GM12878 (cell line): ENCODE measurements around the gene UST. TPM values are rescaled to one million over a fixed set of nuclear protein-coding genes. Genes with fewer than 3 reads are reported as not detected.
A peak's percentile ranks its signal among the peaks of the same experiment; 100 is the strongest.

Experiments
- ATAC-seq: fragments of 200-7000 bp; cut with Tn5 transposase; 3 replicates; pipeline ENCODE4 v1.9.1; 2020; ENCODE audit warnings: mild to moderate bottlenecking, moderate library complexity
- BruUV-seq: library from RNA; stranded (reverse); fragments of 400-500 nt; replicated peaks from 2 replicates; lab custom pipeline; 2021; lab: Mats Ljungman, UMichigan
- CTCF ChIA-PET: fragments of 300-600 bp; sonication (Branson Sonifier 250); formaldehyde crosslinking; extraction: SDS; loops from one replicate; lab custom pipeline; 2021; ENCODE audit warnings: inconsistent platforms; lab: Yijun Ruan, JAX
- POLR2A ChIA-PET: fragments of 350-600 bp; formaldehyde crosslinking; extraction: SDS; loops from one replicate; lab custom pipeline; 2021; ENCODE audit warnings: inconsistent platforms; lab: Charles Lee
- RAD21 ChIA-PET: fragments of 300-600 bp; sonication (Branson Sonifier 250); formaldehyde crosslinking; loops from one replicate; lab custom pipeline; 2023; ENCODE audit warnings: antibody characterized with exemption; ENCODE audit not compliant: unreplicated experiment; lab: Charles Lee
- SMC1A ChIA-PET: fragments of 300-600 bp; sonication (Branson Sonifier 250); formaldehyde crosslinking; loops from one replicate; lab custom pipeline; 2023; ENCODE audit not compliant: unreplicated experiment, uncharacterized antibody; lab: Charles Lee
- DNase-seq: peaks from one replicate; pipeline ENCODE4 v3.0.0-alpha.2; 2011; ENCODE audit warnings: low read depth, low spot score
- FAIRE-seq: peaks from 3 replicates; lab custom pipeline; 2011; peaks lifted over from hg19 to GRCh38; lab: Jason Lieb, UNC
- H2AFZ ChIP-seq: 2 replicates; pipeline ENCODE4 v1.6.0; 2011; ENCODE audit warnings: low read depth, low read length, control low read depth; ENCODE audit not compliant: control insufficient read depth
- H3K27ac ChIP-seq: 2 replicates; pipeline ENCODE4 v1.5.1; 2011; ENCODE audit warnings: control low read depth; ENCODE audit not compliant: control insufficient read depth, insufficient read depth
- H3K27me3 ChIP-seq, 2 experiments: replicated peaks in 1 of 2; 2 replicates each; pipeline versions ENCODE4 v1.6.0 to v1.6.1; 2011; ENCODE audit warnings: low read length in 1 of 2; ENCODE audit not compliant: control insufficient read depth in 2 of 2, insufficient read depth in 2 of 2
- H3K36me3 ChIP-seq, 2 experiments: 2 replicates each; pipeline ENCODE4 v1.5.1; 2011; ENCODE audit warnings: low read length in 1 of 2; ENCODE audit not compliant: control insufficient read depth in 2 of 2, insufficient read depth in 2 of 2
- H3K4me1 ChIP-seq: 2 replicates; pipeline ENCODE4 v1.6.1; 2011; ENCODE audit warnings: mild to moderate bottlenecking, low read length, moderate library complexity, mixed read lengths; ENCODE audit not compliant: control insufficient read depth, insufficient read depth
- H3K4me2 ChIP-seq: 2 replicates; pipeline ENCODE4 v1.6.0; 2011; ENCODE audit warnings: control low read depth; ENCODE audit not compliant: control insufficient read depth, insufficient read depth
- H3K4me3 ChIP-seq: fragments of 200-600 bp; sonication (generic); 2 replicates; pipeline ENCODE4 v1.5.1; 2016
- H3K79me2 ChIP-seq: 2 replicates; pipeline ENCODE4 v1.6.0; 2011; ENCODE audit warnings: low read length; ENCODE audit not compliant: control insufficient read depth, insufficient read depth
- H3K9ac ChIP-seq: 2 replicates; pipeline ENCODE4 v1.8.0; 2011; ENCODE audit warnings: low read length, control low read depth, mixed read lengths; ENCODE audit not compliant: control insufficient read depth, insufficient read depth
- H3K9me3 ChIP-seq: replicated peaks from 3 replicates; pipeline ENCODE4 v1.5.1; 2011; ENCODE audit warnings: mild to moderate bottlenecking, low read length; ENCODE audit not compliant: control insufficient read depth, insufficient read depth
- H4K20me1 ChIP-seq: 2 replicates; pipeline ENCODE4 v1.6.0; 2011; ENCODE audit not compliant: control insufficient read depth, insufficient read depth
- BACH1 ChIP-seq: fragments of 450-650 bp; IDR thresholded peaks from 2 replicates; pipeline ENCODE4 v1.6.1; 2017; ENCODE audit warnings: mild to moderate bottlenecking, borderline replicate concordance
- FOXK2 ChIP-seq: fragments of 450-650 bp; IDR thresholded peaks from 2 replicates; pipeline ENCODE4 v1.6.1; 2017; ENCODE audit warnings: mild to moderate bottlenecking, moderate library complexity
- JUND ChIP-seq: IDR thresholded peaks from 2 replicates; pipeline ENCODE4 v1.6.1; 2012; ENCODE audit warnings: low read depth, mild to moderate bottlenecking, low read length, improper control_type of control experiment, moderate library complexity
- MYB ChIP-seq: fragments of 150-350 bp; IDR thresholded peaks from 2 replicates; pipeline ENCODE4 v1.6.1; 2014; ENCODE audit warnings: mild to moderate bottlenecking, low read depth, low read length, borderline replicate concordance
- POLR2AphosphoS5 ChIP-seq: IDR thresholded peaks from 2 replicates; pipeline ENCODE4 v1.6.1; 2011; ENCODE audit warnings: mild to moderate bottlenecking, low read length, inconsistent platforms
- RELB ChIP-seq: fragments of 450-650 bp; IDR thresholded peaks from 2 replicates; pipeline ENCODE4 v1.6.1; 2017; ENCODE audit warnings: low read depth, mild to moderate bottlenecking, moderate library complexity
- RUNX3 ChIP-seq: IDR thresholded peaks from 2 replicates; pipeline ENCODE4 v1.6.1; 2012; ENCODE audit warnings: low read length, inconsistent platforms
- SIX5 ChIP-seq: IDR thresholded peaks from 2 replicates; pipeline ENCODE4 v1.6.1; 2011; ENCODE audit warnings: mild to moderate bottlenecking, low read depth, low read length, moderate library complexity; ENCODE audit not compliant: severe bottlenecking
- SKIL ChIP-seq: fragments of 450-650 bp; IDR thresholded peaks from 2 replicates; pipeline ENCODE4 v1.6.1; 2017; ENCODE audit warnings: mild to moderate bottlenecking, low read depth, inconsistent platforms; ENCODE audit not compliant: poor library complexity, severe bottlenecking
- SMAD1 ChIP-seq: fragments of 450-650 bp; IDR thresholded peaks from 2 replicates; pipeline ENCODE4 v1.6.1; 2018; ENCODE audit warnings: mild to moderate bottlenecking, low read depth; ENCODE audit not compliant: partially characterized antibody
- YY1 ChIP-seq: IDR thresholded peaks from 2 replicates; pipeline ENCODE4 v1.6.1; 2011; ENCODE audit warnings: low read depth, mild to moderate bottlenecking, low read length
- ZBTB11 ChIP-seq: fragments of 450-650 bp; formaldehyde crosslinking; IDR thresholded peaks from 2 replicates; pipeline ENCODE4 v1.5.0; 2022; ENCODE audit warnings: mild to moderate bottlenecking, missing genetic modification characterization
- WGBS: methylation state at CpG from one replicate; pipeline ENCODE4 v1.1.6; 2016; ENCODE audit warnings: low lambda C conversion rate; ENCODE audit not compliant: insufficient replicate concordance, insufficient coverage; ENCODE audit errors: missing lambda C conversion rate; 5-methylcytosine and 5-hydroxymethylcytosine counted together
- in situ Hi-C: fragments of 300-500 bp; cut with MboI; formaldehyde crosslinking; loops from 9 replicates; pipeline ENCODE4 v1.14.3; 2018; ENCODE audit warnings: mixed read lengths
- intact Hi-C: fragments of 100-400 bp; cut with micrococcal nuclease; formaldehyde crosslinking; loops from one replicate; pipeline ENCODE4 v1.14.2; 2022; ENCODE audit not compliant: unreplicated experiment
- polyA plus RNA-seq, 11 experiments: library from polyadenylated mRNA; depleted of rRNA in 4 of 11; unstranded in 6 of 11; stranded (reverse) in 5 of 11; fragments of >200 nt; fragmentation: Nextera tagmentation in 4 of 11; fragmentation: Illumina TruSeq in 1 of 11; extraction: Ambion mirVana in 4 of 11; extraction: Trizol in 1 of 11; gene quantifications; 1 replicate in 1 of 11; 2 replicates in 10 of 11; pipeline versions ENCODE4 v1.2.1 to v1.2.3, GENCODE V29; 2011 to 2016; ENCODE audit warnings: inconsistent platforms in 2 of 11, missing spikeins in 2 of 11, low read depth in 1 of 11
- total RNA-seq, 4 experiments: library from RNA; depleted of rRNA in 3 of 4; stranded (reverse); fragments of >200 nt in 3 of 4; fragmentation: Illumina TruSeq in 1 of 4; extraction: Trizol in 1 of 4; gene quantifications; 2 replicates each; pipeline versions ENCODE4 v1.2.1 to v1.2.3, GENCODE V29; 2013 to 2021

The UST gene
- total and polyA plus RNA-seq, 10 of the 15 experiments (the other 5 are each of a cell fraction or from before 2014, with no cell fraction given) = 0.74 to 43.3 (median 2.2) TPM

DNA sequence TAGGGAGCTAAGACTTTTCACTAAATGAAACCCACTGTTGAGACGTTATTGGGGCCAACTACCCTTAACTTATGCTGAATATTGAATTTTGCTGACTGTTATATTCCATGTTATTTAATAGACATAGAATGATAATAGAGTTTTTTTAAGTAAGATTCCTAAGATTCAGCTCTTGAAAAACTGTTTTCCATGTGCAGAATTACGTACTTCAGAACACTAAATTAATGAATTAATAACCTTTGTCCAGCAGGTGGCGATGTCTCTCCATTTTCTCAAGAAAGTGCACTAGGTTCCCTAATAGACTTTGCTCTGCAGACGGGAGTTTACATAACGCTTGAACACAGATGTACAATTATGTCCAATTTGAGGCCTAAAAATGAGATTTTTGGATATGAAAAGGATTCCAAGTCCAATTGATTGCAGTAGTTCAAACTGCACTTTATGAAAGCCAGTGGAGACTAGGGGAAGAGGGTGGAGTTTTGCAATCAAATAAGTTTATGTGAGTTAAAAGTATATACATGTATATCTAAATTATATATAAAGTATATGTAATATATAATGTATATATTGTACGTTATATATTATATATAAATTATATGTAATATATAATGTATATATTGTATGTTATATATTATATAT is 282.1 kb downstream of the UST start (continued):
- TF ChIP-seq SKIL (peak; percentile 48), RELB (peak; percentile 9; the same call in 1 of the 2 replicates), YY1 (0 out of 2 replicates have a peak, but pooled peaks have one; percentile 24), JUND (no peak)

- peaks cover 31% of the 10 kb centered on the region for H3K79me2 ChIP-seq
- H3K4me3 ChIP-seq = peak overlapping the region; percentile 80
- ChIA-PET RAD21 (interaction anchor here (0.9 to 14.4 kb wide), 28 partner anchors 8 to 486 kb away, joined by 3 to 521 read pairs (median 5); partner anchors contain the start of genes TAB2 and ZC3H12D), POLR2A (interaction anchor here (1.1 to 9.8 kb wide), 8 partner anchors 17 to 389 kb away, joined by 3 to 262 read pairs (median 6); no protein-coding TSS in a partner anchor), SMC1A (interaction anchor here (0.6 to 26.9 kb wide), 25 partner anchors 16 to 486 kb away, joined by 3 to 1060 read pairs (median 4); no protein-coding TSS in a partner anchor), CTCF (interaction anchor here (0.7 to 12.5 kb wide), 18 partner anchors 15 to 486 kb away, joined by 3 to 228 read pairs (median 8); no protein-coding TSS in a partner anchor)
- peak overlapping the region; percentile 97 for H3K27ac ChIP-seq
- DNase-seq (no peak), FAIRE-seq (no peak), ATAC-seq (no peak; the same call in 2 of the 3 replicates)
- peak overlapping the region; percentile 97 for H3K4me2 ChIP-seq
- H4K20me1 ChIP-seq = no peaks in the 10 kb centered on the region
- peak overlapping the region; percentile 51; the same call in 1 of the 2 replicates for H2AFZ ChIP-seq
- peaks cover 22% of the 10 kb centered on the region for H3K4me1 ChIP-seq
- intact Hi-C loops = loop anchor here (2.0 to 5.0 kb wide), 3 partner anchors 36 to 286 kb away; partner anchors contain the start of gene TAB2
- H3K36me3 ChIP-seq = peaks cover 0 to 5% of the 10 kb centered on the region in 2 experiments; a peak in 3 of 4 replicates
- TSS peak; percentile 33 for BruUV-seq
- in situ Hi-C loops = loop anchor here (5.0 kb wide), 2 partner anchors 301 to 396 kb away; no protein-coding TSS in a partner anchor
- H3K9ac ChIP-seq = peak overlapping the region; percentile 94
- H3K9me3 ChIP-seq = peaks cover 5% of the 10 kb centered on the region; the same call in 2 of the 3 replicates
- no peaks in the 10 kb centered on the region for H3K27me3 ChIP-seq
- 1% methylated on average over 4 of the region's 4 CpGs for WGBS
- TF ChIP-seq MYB = no peak
- no peak for TF ChIP-seq ZBTB11 (CRISPR knock-in tag)
- TF ChIP-seq SIX5 = no peak
- TF ChIP-seq RUNX3 = peak; percentile 17; the same call in 1 of the 2 replicates
- TF ChIP-seq FOXK2 = no peak
- 0 out of 2 replicates have a peak, but pooled peaks have one; percentile 1 for TF ChIP-seq BACH1
- TF ChIP-seq POLR2AphosphoS5 = 0 out of 2 replicates have a peak, but pooled peaks have one; percentile 1
- TF ChIP-seq SMAD1 = no peak
Observed at GRCh38 chr6:149031201-149031858, 284.5 kb downstream of the UST start.
